ENCODE measurements around the gene FSTL5.

The FSTL5 gene

GRCh38 chr4:161540265-161540664, 623.5 kb downstream of the FSTL5 start:
- Histone ChIP-seq H3K4me3 (ENCODE audit: low read depth in 1 of 2, low read length in 1 of 2) (no peak overlapping the region), H3K36me3 (no peaks in the 10 kb centered on the region)
- no peak for TF ChIP-seq CTCF (IDR thresholded peaks at IDR 0.05)

GRCh38 chr4:161538941-161539340, 624.9 kb downstream of the FSTL5 start:
- no peak for TF ChIP-seq CTCF (IDR thresholded peaks at IDR 0.05)
- no peaks in the 10 kb centered on the region for H3K27me3 ChIP-seq

More at GRCh38 chr4:161540265-161540664, 623.5 kb downstream of the FSTL5 start:
- no peaks in the 10 kb centered on the region for H3K27me3 ChIP-seq
- H3K27ac ChIP-seq, result no peak overlapping the region
- no peaks in the 10 kb centered on the region for H3K4me1 ChIP-seq (ENCODE audit: control insufficient read depth in 1 of 2, insufficient read depth in 1 of 2, low read depth in 1 of 2, low read length in 1 of 2)
- H3K9me3 ChIP-seq, result no peaks in the 10 kb centered on the region

GRCh38 chr4:161530710-161531109, 633.1 kb downstream of the FSTL5 start:
- no peak for TF ChIP-seq CTCF (IDR thresholded peaks at IDR 0.05)
- Histone ChIP-seq H3K4me1 (ENCODE audit: control insufficient read depth in 1 of 2, insufficient read depth in 1 of 2, low read depth in 1 of 2, low read length in 1 of 2) (no peaks in the 10 kb centered on the region), H3K27me3 (no peaks in the 10 kb centered on the region), H3K9me3 (no peaks in the 10 kb centered on the region), H3K4me3 (ENCODE audit: low read depth in 1 of 2, low read length in 1 of 2) (no peak overlapping the region), H3K36me3 (no peaks in the 10 kb centered on the region), H3K27ac (no peak overlapping the region)

More at GRCh38 chr4:161538941-161539340, 624.9 kb downstream of the FSTL5 start:
- H3K36me3 ChIP-seq, result no peaks in the 10 kb centered on the region
- no peak overlapping the region for H3K4me3 ChIP-seq (ENCODE audit: low read depth in 1 of 2, low read length in 1 of 2)
- no peaks in the 10 kb centered on the region for H3K9me3 ChIP-seq
- no peaks in the 10 kb centered on the region for H3K4me1 ChIP-seq (ENCODE audit: control insufficient read depth in 1 of 2, insufficient read depth in 1 of 2, low read depth in 1 of 2, low read length in 1 of 2)
- H3K27ac ChIP-seq, result no peak overlapping the region

GRCh38 chr4:161525121-161525520, 638.7 kb downstream of the FSTL5 start:
- Histone ChIP-seq H3K27me3 (no peaks in the 10 kb centered on the region), H3K27ac (no peak overlapping the region), H3K9me3 (no peaks in the 10 kb centered on the region), H3K36me3 (no peaks in the 10 kb centered on the region), H3K4me3 (ENCODE audit: low read depth in 1 of 2, low read length in 1 of 2) (no peak overlapping the region), H3K4me1 (ENCODE audit: control insufficient read depth in 1 of 2, insufficient read depth in 1 of 2, low read depth in 1 of 2, low read length in 1 of 2) (no peaks in the 10 kb centered on the region)
- no peak for TF ChIP-seq CTCF (IDR thresholded peaks at IDR 0.05)

- no peaks in the 10 kb centered on the region for H3K36me3 ChIP-seq
- no peak overlapping the region for H3K4me3 ChIP-seq (ENCODE audit: low read depth in 1 of 2, low read length in 1 of 2)
- TF ChIP-seq CTCF (IDR thresholded peaks at IDR 0.05), result no peak
- H3K9me3 ChIP-seq, result no peaks in the 10 kb centered on the region
- no peaks in the 10 kb centered on the region for H3K27me3 ChIP-seq
- no peaks in the 10 kb centered on the region for H3K4me1 ChIP-seq (ENCODE audit: control insufficient read depth in 1 of 2, insufficient read depth in 1 of 2, low read depth in 1 of 2, low read length in 1 of 2)
- H3K27ac ChIP-seq, result no peak overlapping the region
Measured at GRCh38 chr4:161522031-161522430, 641.8 kb downstream of the FSTL5 start.

GRCh38 chr4:161519611-161520010, 644.2 kb downstream of the FSTL5 start:
- Histone ChIP-seq H3K4me1 (ENCODE audit: control insufficient read depth in 1 of 2, insufficient read depth in 1 of 2, low read depth in 1 of 2, low read length in 1 of 2) (no peaks in the 10 kb centered on the region), H3K27me3 (no peaks in the 10 kb centered on the region), H3K9me3 (no peaks in the 10 kb centered on the region), H3K4me3 (ENCODE audit: low read depth in 1 of 2, low read length in 1 of 2) (no peak overlapping the region), H3K36me3 (no peaks in the 10 kb centered on the region), H3K27ac (no peak overlapping the region)
- no peak for TF ChIP-seq CTCF (IDR thresholded peaks at IDR 0.05)
